Sigmoid colon (tissue), 7 donors: ENCODE results near the gene LPP. TPM values are rescaled to one million over a fixed set of nuclear protein-coding genes. Genes with fewer than 3 reads are reported as not detected.

ENCODE experiments used
- DNase-seq: peaks from one replicate; pipeline ENCODE4 v3.0.0-alpha.2; 2019
- H3K27ac ChIP-seq, 4 donors: fragments of 200-600 bp; sonication (generic); one replicate each; pipeline ENCODE4 v1.5.1; 2016 to 2019; ENCODE audit warnings: mild to moderate bottlenecking in 1 of 4
- H3K27me3 ChIP-seq, 3 donors: fragments of 200-600 bp; sonication (generic); one replicate each; pipeline ENCODE4 v1.5.1; 2019; ENCODE audit warnings: mild to moderate bottlenecking in 1 of 3
- H3K36me3 ChIP-seq, 4 donors: fragments of 200-600 bp; sonication (generic); one replicate each; pipeline ENCODE4 v1.5.1; 2016 to 2019
- H3K4me1 ChIP-seq, 4 donors: fragments of 200-600 bp; sonication (generic); one replicate each; pipeline ENCODE4 v1.5.1; 2017 to 2019
- H3K4me3 ChIP-seq, 4 donors: fragments of 200-600 bp; sonication (generic); one replicate each; pipeline ENCODE4 v1.5.1; 2017 to 2019; ENCODE audit warnings: mild to moderate bottlenecking in 2 of 4, moderate library complexity in 1 of 4
- H3K9me3 ChIP-seq, 4 donors: fragments of 200-600 bp in 3 of 4; sonication (generic) in 3 of 4; one replicate each; pipeline versions ENCODE4 v1.5.1 to v1.6.1; 2013 to 2019
- CTCF ChIP-seq, 4 experiments: fragments of 450-650 bp in 3 of 4; fragments of 200-600 bp in 1 of 4; IDR thresholded peaks; one replicate each; pipeline ENCODE4 v1.5.1; 2016 to 2019; ENCODE audit warnings: antibody characterized with exemption in 4 of 4, mild to moderate bottlenecking in 3 of 4, moderate library complexity in 2 of 4
- EP300 ChIP-seq, 4 donors: sonication (generic); formaldehyde crosslinking; IDR thresholded peaks; one replicate each; pipeline ENCODE4 v1.6.1; 2017; ENCODE audit warnings: antibody characterized with exemption in 4 of 4
- POLR2A ChIP-seq, 2 donors: fragments of 450-650 bp; IDR thresholded peaks; one replicate each; pipeline ENCODE4 v1.6.1; 2016; ENCODE audit warnings: antibody characterized with exemption in 2 of 2, mild to moderate bottlenecking in 2 of 2, moderate library complexity in 2 of 2
- POLR2AphosphoS5 ChIP-seq, 4 donors: sonication (generic); formaldehyde crosslinking; IDR thresholded peaks; one replicate each; pipeline ENCODE4 v1.6.1; 2017; ENCODE audit warnings: antibody characterized with exemption in 4 of 4
- WGBS, 2 donors: extraction: QIAGEN DNeasy Blood & Tissue Kit; methylation state at CpG; one replicate each; pipeline ENCODE4 v1.1.7; 2013; 5-methylcytosine and 5-hydroxymethylcytosine counted together
- intact Hi-C: fragments of 100-400 bp; cut with DNase I; formaldehyde crosslinking; loops from one replicate; pipeline ENCODE4 v1.15.1; 2023
- polyA plus RNA-seq, 3 donors: library from polyadenylated mRNA; stranded (reverse); fragments of 200-250 nt; gene quantifications; one replicate each; pipeline ENCODE4 v1.2.3, GENCODE V29; 2013
- total RNA-seq, 4 donors: library from RNA; depleted of rRNA; stranded (reverse); fragments of >200 nt; gene quantifications; one replicate each; pipeline ENCODE4 v1.1.0, GENCODE V29; 2016
- donor health status: healthy with polysubstance abuse.
- donor health status: Bipolar disorder and iron deficiency.
- donor health status: healthy.

Gene LPP
- total and polyA plus RNA-seq, 7 donors: 5.3 to 1,773 (median 824) TPM

GRCh38 chr3:188168648-188169047 lies 14.7 kb downstream of the LPP start:
- H3K36me3 ChIP-seq: no peaks in the 10 kb centered on the region
- no peaks in the 10 kb centered on the region for H3K9me3 ChIP-seq
- intact Hi-C loops: no loop called here
- peak overlapping the region; percentile 69 to 99 (median 86) for H3K27ac ChIP-seq
- no peak for TF ChIP-seq EP300 (IDR thresholded peaks at IDR 0.05)
- no peak for TF ChIP-seq POLR2AphosphoS5 (IDR thresholded peaks at IDR 0.05)
- TF ChIP-seq CTCF (IDR thresholded peaks at IDR 0.05): no peak
- no peak for TF ChIP-seq POLR2A (IDR thresholded peaks at IDR 0.05)
- peaks cover 0 to 96% (median 72%) of the 10 kb centered on the region in 4 donors for H3K4me1 ChIP-seq
- H3K4me3 ChIP-seq: no peak overlapping the region
- H3K27me3 ChIP-seq: no peaks in the 10 kb centered on the region
- DNase-seq: no peak

- Histone ChIP-seq H3K4me3 (no peak overlapping the region), H3K9me3 (no peaks in the 10 kb centered on the region), H3K36me3 (no peaks in the 10 kb centered on the region), H3K27me3 (no peaks in the 10 kb centered on the region), H3K27ac (peak overlapping the region; percentile 69 to 99 (median 86)), H3K4me1 (peaks cover 0 to 96% (median 70%) of the 10 kb centered on the region in 4 donors)
- no peak for TF ChIP-seq EP300 (IDR thresholded peaks at IDR 0.05)
- TF ChIP-seq POLR2A (IDR thresholded peaks at IDR 0.05): no peak
- no peak for TF ChIP-seq POLR2AphosphoS5 (IDR thresholded peaks at IDR 0.05)
- no peak for TF ChIP-seq CTCF (IDR thresholded peaks at IDR 0.05)
- intact Hi-C loops: no loop called here
- peak; percentile 79 for DNase-seq
- 91 to 92% methylated on average over 10 of the region's 10 CpGs for WGBS, 2 donors
These were observed 16.0 kb downstream of the LPP start for GRCh38 chr3:188169830-188170455.

DNA sequence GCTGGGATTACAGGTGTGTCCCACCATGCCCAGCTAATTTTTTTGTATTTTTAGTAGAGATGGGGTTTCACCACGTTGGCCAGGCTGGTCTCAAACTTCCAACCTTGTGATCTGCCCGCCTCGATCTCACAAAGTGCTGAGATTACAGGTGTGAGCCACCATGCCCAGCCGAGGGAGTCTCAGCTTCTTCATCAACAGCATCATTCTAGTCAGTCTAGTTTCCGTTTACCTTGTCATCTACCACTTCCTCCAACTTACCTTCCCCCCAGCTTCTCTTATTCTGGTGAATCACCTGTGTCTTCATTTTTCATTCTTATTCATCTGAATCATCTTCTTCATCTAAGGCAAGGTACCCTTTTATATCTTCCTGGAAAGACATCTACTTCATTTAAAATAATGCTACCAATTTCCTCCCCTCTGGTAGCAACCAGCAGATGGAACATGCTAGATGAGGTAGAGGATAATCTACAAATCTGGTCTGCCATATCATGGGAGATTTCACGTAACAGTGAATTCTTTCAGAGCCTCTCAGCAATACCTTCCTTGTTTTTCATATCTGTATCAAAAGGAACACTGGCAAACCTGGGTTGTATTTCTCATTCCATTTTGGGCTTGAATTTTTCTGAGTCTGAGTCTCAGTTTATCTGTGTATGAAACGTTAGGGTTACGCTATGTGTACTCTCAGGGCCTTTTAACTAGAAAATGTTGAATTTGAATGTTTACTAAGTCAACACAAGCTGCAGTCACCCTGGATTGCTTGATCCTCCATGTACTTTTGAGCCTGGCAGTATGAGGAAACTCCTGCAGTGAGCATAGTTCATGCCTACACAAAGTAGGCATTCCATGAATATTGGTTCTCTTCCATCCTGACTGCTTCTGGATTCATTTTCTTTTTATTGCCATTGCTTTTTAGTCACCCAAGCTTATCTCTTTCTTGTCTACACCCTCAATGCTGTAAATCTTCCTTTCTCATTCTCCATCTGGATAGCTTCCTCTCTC lies 16.8 kb downstream of the LPP start:
- intact Hi-C loops: no loop called here
- Histone ChIP-seq H3K36me3 (no peaks in the 10 kb centered on the region), H3K27ac (peak overlapping the region; percentile 69 to 99 (median 86)), H3K4me3 (no peak overlapping the region), H3K27me3 (no peaks in the 10 kb centered on the region), H3K9me3 (no peaks in the 10 kb centered on the region), H3K4me1 (peaks cover 0 to 96% (median 70%) of the 10 kb centered on the region in 4 donors)
- 47 to 66% methylated on average over 8 of the region's 8 CpGs for WGBS, 2 donors
- no peak for DNase-seq
- TF ChIP-seq CTCF (IDR thresholded peaks at IDR 0.05) (no peak), POLR2AphosphoS5 (IDR thresholded peaks at IDR 0.05) (no peak), EP300 (IDR thresholded peaks at IDR 0.05) (no peak), POLR2A (IDR thresholded peaks at IDR 0.05) (no peak)

- Histone ChIP-seq H3K4me1 (peaks cover 0 to 97% (median 69%) of the 10 kb centered on the region in 4 donors), H3K4me3 (no peak overlapping the region)
- WGBS, 2 donors: 85 to 92% methylated on average over 5 of the region's 5 CpGs
These were observed 17.9 kb downstream of the LPP start for GRCh38 chr3:188171682-188172467.

More at GRCh38 chr3:188171682-188172467, 17.9 kb downstream of the LPP start:
- Histone ChIP-seq H3K27ac (peak overlapping the region; percentile 69 to 99 (median 86)), H3K27me3 (no peaks in the 10 kb centered on the region), H3K36me3 (no peaks in the 10 kb centered on the region), H3K9me3 (no peaks in the 10 kb centered on the region)
- TF ChIP-seq EP300 (IDR thresholded peaks at IDR 0.05) (no peak), POLR2A (IDR thresholded peaks at IDR 0.05) (no peak), CTCF (IDR thresholded peaks at IDR 0.05) (no peak), POLR2AphosphoS5 (IDR thresholded peaks at IDR 0.05) (peak in 2 of 4 donors; percentile 52 to 55)
- intact Hi-C loops: no loop called here
- DNase-seq: no peak
